Fibroblast of lung (primary cell): ENCODE measurements around the gene PRKAG2. TPM values are rescaled to one million over a fixed set of nuclear protein-coding genes. Genes with fewer than 3 reads are reported as not detected.

Source experiments
- DNase-seq, 2 donors: peaks; one replicate each; pipeline versions ENCODE4 v3.0.0 to v3.0.0-alpha.2; 2010; ENCODE audit warnings: low read depth in 2 of 2
- H2AFZ ChIP-seq: 2 replicates; pipeline ENCODE4 v1.5.1; 2012; ENCODE audit warnings: low read length, control low read depth, inconsistent platforms
- H3K27ac ChIP-seq: 2 replicates; pipeline ENCODE4 v1.5.1; 2011; ENCODE audit warnings: low read length, control low read depth; ENCODE audit not compliant: insufficient read depth
- H3K27me3 ChIP-seq: 2 replicates; pipeline ENCODE4 v1.5.1; 2011; ENCODE audit warnings: mild to moderate bottlenecking, low read length; ENCODE audit not compliant: control insufficient read depth, insufficient read depth
- H3K36me3 ChIP-seq: 2 replicates; pipeline ENCODE4 v1.5.1; 2011; ENCODE audit warnings: low read length; ENCODE audit not compliant: control insufficient read depth, insufficient read depth
- H3K4me1 ChIP-seq: 2 replicates; pipeline ENCODE4 v1.5.1; 2011; ENCODE audit warnings: low read length; ENCODE audit not compliant: control insufficient read depth, insufficient read depth; ENCODE audit errors: extremely low read depth
- H3K4me2 ChIP-seq: 2 replicates; pipeline ENCODE4 v1.5.1; 2011; ENCODE audit warnings: low read length, control low read depth; ENCODE audit not compliant: insufficient read depth; ENCODE audit errors: extremely low read depth
- H3K4me3 ChIP-seq, 4 experiments: fragments of 200-600 bp in 1 of 4; sonication (generic) in 1 of 4; replicated peaks in 1 of 4; 2 replicates each; pipeline ENCODE4 v1.5.1; 2011 to 2016; ENCODE audit warnings: low read length in 4 of 4, low read depth in 3 of 4, mild to moderate bottlenecking in 3 of 4, control low read depth in 2 of 4, inconsistent platforms in 1 of 4, mixed read lengths in 1 of 4; ENCODE audit not compliant: insufficient read depth in 1 of 4; ENCODE audit errors: control extremely low read depth in 1 of 4
- H3K79me2 ChIP-seq: 2 replicates; pipeline ENCODE4 v1.5.1; 2012; ENCODE audit warnings: mild to moderate bottlenecking, low read length, inconsistent platforms; ENCODE audit not compliant: control insufficient read depth, insufficient read depth
- H3K9ac ChIP-seq: 2 replicates; pipeline ENCODE4 v1.5.1; 2011; ENCODE audit warnings: mild to moderate bottlenecking, low read length, control low read depth; ENCODE audit not compliant: insufficient read depth
- H3K9me3 ChIP-seq: 2 replicates; pipeline ENCODE4 v1.5.1; 2012; ENCODE audit warnings: low read depth, low read length; ENCODE audit not compliant: control insufficient read depth, insufficient read depth
- H4K20me1 ChIP-seq: 2 replicates; pipeline ENCODE4 v1.5.1; 2011; ENCODE audit warnings: low read length; ENCODE audit not compliant: control insufficient read depth, insufficient read depth; ENCODE audit errors: extremely low read depth
- EZH2 ChIP-seq: IDR thresholded peaks from 2 replicates; pipeline ENCODE4 v1.5.1; 2012; ENCODE audit warnings: low read length, control low read depth, mild to moderate bottlenecking; ENCODE audit errors: missing control alignments
- polyA plus RNA-seq, 2 donors: library from polyadenylated mRNA; depleted of rRNA in 1 of 2; stranded (reverse) in 1 of 2; unstranded in 1 of 2; fragments of >200 nt; gene quantifications; 2 replicates each; pipeline ENCODE4 v1.2.1, GENCODE V29; 2011 to 2012; ENCODE audit warnings: missing spikeins in 1 of 2
- total RNA-seq: library from RNA; depleted of rRNA; stranded (reverse); fragments of >200 nt; gene quantifications from 2 replicates; pipeline ENCODE4 v1.2.1, GENCODE V29; 2014
- TF ChIP-seq, protein P1 (sequence below), 2 donors: IDR thresholded peaks in 1 of 2; conservative IDR thresholded peaks in 1 of 2; 1 replicate in 1 of 2; 2 replicates in 1 of 2; pipeline ENCODE4 v1.5.1; 2011 to 2012; ENCODE audit warnings: low read length in 2 of 2, control low read depth in 1 of 2, inconsistent platforms in 1 of 2, low read depth in 1 of 2, mild to moderate bottlenecking in 1 of 2

Gene PRKAG2
- total and polyA plus RNA-seq, 2 donors (not counting 1 experiment from before 2014, with no cell fraction given): 11.9 to 56.7 TPM

- peak; percentile 90 to 95 for DNase-seq
- no peak overlapping the region for H3K4me2 ChIP-seq
- no peak overlapping the region for H3K4me3 ChIP-seq
Measured at GRCh38 chr7:151744656-151745638, 132.0 kb downstream of the PRKAG2 start.

GRCh38 chr7:151744051-151744580 lies 132.8 kb downstream of the PRKAG2 start:
- no peaks in the 10 kb centered on the region for H3K9me3 ChIP-seq
- no peak overlapping the region for H3K4me2 ChIP-seq
- TF ChIP-seq, protein P1, sequence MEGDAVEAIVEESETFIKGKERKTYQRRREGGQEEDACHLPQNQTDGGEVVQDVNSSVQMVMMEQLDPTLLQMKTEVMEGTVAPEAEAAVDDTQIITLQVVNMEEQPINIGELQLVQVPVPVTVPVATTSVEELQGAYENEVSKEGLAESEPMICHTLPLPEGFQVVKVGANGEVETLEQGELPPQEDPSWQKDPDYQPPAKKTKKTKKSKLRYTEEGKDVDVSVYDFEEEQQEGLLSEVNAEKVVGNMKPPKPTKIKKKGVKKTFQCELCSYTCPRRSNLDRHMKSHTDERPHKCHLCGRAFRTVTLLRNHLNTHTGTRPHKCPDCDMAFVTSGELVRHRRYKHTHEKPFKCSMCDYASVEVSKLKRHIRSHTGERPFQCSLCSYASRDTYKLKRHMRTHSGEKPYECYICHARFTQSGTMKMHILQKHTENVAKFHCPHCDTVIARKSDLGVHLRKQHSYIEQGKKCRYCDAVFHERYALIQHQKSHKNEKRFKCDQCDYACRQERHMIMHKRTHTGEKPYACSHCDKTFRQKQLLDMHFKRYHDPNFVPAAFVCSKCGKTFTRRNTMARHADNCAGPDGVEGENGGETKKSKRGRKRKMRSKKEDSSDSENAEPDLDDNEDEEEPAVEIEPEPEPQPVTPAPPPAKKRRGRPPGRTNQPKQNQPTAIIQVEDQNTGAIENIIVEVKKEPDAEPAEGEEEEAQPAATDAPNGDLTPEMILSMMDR (conservative IDR thresholded peaks at IDR 0.05 in 1 of 2, IDR thresholded peaks at IDR 0.05 in 1 of 2; ENCODE audit: low read depth in 1 of 2, low read length in 2 of 2): no peak
- no peak for TF ChIP-seq EZH2
- no peaks in the 10 kb centered on the region for H3K79me2 ChIP-seq
- no peaks in the 10 kb centered on the region for H4K20me1 ChIP-seq
- no peak overlapping the region for H3K27ac ChIP-seq
- H2AFZ ChIP-seq: no peak overlapping the region
- no peak for DNase-seq
- H3K4me3 ChIP-seq: no peak overlapping the region
- H3K4me1 ChIP-seq: peaks cover 12% of the 10 kb centered on the region
- no peaks in the 10 kb centered on the region for H3K36me3 ChIP-seq
- no peaks in the 10 kb centered on the region for H3K27me3 ChIP-seq
- no peak overlapping the region for H3K9ac ChIP-seq

More at GRCh38 chr7:151744656-151745638, 132.0 kb downstream of the PRKAG2 start:
- Histone ChIP-seq H3K27me3 (no peaks in the 10 kb centered on the region), H3K4me1 (peaks cover 12% of the 10 kb centered on the region), H3K9me3 (no peaks in the 10 kb centered on the region), H2AFZ (no peak overlapping the region), H4K20me1 (no peaks in the 10 kb centered on the region), H3K27ac (no peak overlapping the region), H3K36me3 (no peaks in the 10 kb centered on the region), H3K79me2 (no peaks in the 10 kb centered on the region), H3K9ac (no peak overlapping the region)
- TF ChIP-seq, protein P1 (conservative IDR thresholded peaks at IDR 0.05 in 1 of 2, IDR thresholded peaks at IDR 0.05 in 1 of 2; ENCODE audit: low read depth in 1 of 2, low read length in 2 of 2): peak; percentile 29 to 62
- TF ChIP-seq EZH2: no peak

GRCh38 chr7:151743481-151743983 lies 133.4 kb downstream of the PRKAG2 start:
- H2AFZ ChIP-seq: peak overlapping the region; percentile 2
- H3K9ac ChIP-seq: peak overlapping the region; percentile 5
- H3K79me2 ChIP-seq: no peaks in the 10 kb centered on the region
- no peaks in the 10 kb centered on the region for H3K9me3 ChIP-seq
- no peaks in the 10 kb centered on the region for H4K20me1 ChIP-seq
- H3K36me3 ChIP-seq: no peaks in the 10 kb centered on the region
- H3K27ac ChIP-seq: no peak overlapping the region
- no peak overlapping the region for H3K4me3 ChIP-seq
- no peak for DNase-seq
- H3K4me2 ChIP-seq: no peak overlapping the region
- TF ChIP-seq EZH2: no peak
- TF ChIP-seq, protein P1 (conservative IDR thresholded peaks at IDR 0.05 in 1 of 2, IDR thresholded peaks at IDR 0.05 in 1 of 2; ENCODE audit: low read depth in 1 of 2, low read length in 2 of 2): no peak
- peaks cover 12% of the 10 kb centered on the region for H3K4me1 ChIP-seq
- no peaks in the 10 kb centered on the region for H3K27me3 ChIP-seq
